HFF-Myc (cell line): Measurements from ENCODE around the gene TJP3.

Experiments
- DNase-seq: peaks from one replicate; pipeline ENCODE4 v3.0.0-alpha.2; 2011; ENCODE audit warnings: low read depth; ENCODE audit errors: extremely low read depth
- H3K4me3 ChIP-seq: replicated peaks from 2 replicates; pipeline ENCODE4 v1.5.1; 2011; ENCODE audit warnings: low read depth, mild to moderate bottlenecking, control low read depth, low read length
- TF ChIP-seq, protein P1 (sequence below): IDR thresholded peaks from 2 replicates; pipeline ENCODE4 v1.5.1; 2012; ENCODE audit warnings: mild to moderate bottlenecking, low read depth, low read length, control low read depth; ENCODE audit errors: missing control alignments

The TJP3 gene

DNA sequence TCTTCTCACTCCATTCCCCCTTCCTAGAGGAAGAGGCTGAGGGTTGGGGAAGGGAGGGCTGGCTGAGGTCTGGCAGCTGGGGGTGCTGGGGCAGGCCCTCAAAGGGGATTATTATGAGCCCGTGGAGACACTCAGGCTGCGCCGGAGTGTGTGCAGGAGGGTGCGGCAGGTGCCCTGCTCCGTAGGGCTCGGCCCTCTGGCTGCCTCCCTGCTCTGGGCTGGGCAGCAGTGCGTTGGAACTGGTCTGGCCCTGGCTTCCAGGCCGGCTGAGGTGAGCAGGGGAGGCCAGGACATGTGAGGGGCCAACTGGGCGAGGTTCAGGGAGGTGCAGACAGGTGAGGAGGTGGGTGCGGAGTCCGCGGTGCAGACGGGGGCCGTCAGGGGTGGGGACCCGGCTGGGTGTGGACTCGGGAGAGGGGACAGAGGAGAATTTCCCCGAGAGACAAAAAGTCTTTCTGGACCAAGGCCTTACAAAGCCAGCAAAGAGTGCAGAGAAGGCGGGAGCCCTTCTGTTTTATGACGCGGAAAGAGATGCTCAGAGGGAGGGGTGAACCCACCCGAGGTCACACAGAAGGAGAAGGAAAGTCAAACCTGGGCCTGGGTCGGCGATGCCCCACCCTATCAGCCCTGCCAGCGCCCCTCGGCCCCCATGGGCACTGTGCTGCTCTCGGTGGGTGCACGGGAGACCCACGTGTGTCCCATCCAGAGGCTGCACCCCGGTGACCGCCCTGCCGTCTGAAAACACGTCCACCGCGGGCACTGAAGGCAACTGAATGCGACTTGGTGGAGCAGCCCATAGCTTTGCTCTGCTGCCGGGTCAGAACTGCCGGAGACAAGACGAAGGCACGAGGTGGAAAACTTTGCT lies 38.9 kb upstream of the TJP3 start:
- no peak for DNase-seq
- TF ChIP-seq, protein P1, sequence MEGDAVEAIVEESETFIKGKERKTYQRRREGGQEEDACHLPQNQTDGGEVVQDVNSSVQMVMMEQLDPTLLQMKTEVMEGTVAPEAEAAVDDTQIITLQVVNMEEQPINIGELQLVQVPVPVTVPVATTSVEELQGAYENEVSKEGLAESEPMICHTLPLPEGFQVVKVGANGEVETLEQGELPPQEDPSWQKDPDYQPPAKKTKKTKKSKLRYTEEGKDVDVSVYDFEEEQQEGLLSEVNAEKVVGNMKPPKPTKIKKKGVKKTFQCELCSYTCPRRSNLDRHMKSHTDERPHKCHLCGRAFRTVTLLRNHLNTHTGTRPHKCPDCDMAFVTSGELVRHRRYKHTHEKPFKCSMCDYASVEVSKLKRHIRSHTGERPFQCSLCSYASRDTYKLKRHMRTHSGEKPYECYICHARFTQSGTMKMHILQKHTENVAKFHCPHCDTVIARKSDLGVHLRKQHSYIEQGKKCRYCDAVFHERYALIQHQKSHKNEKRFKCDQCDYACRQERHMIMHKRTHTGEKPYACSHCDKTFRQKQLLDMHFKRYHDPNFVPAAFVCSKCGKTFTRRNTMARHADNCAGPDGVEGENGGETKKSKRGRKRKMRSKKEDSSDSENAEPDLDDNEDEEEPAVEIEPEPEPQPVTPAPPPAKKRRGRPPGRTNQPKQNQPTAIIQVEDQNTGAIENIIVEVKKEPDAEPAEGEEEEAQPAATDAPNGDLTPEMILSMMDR = no peak

DNA sequence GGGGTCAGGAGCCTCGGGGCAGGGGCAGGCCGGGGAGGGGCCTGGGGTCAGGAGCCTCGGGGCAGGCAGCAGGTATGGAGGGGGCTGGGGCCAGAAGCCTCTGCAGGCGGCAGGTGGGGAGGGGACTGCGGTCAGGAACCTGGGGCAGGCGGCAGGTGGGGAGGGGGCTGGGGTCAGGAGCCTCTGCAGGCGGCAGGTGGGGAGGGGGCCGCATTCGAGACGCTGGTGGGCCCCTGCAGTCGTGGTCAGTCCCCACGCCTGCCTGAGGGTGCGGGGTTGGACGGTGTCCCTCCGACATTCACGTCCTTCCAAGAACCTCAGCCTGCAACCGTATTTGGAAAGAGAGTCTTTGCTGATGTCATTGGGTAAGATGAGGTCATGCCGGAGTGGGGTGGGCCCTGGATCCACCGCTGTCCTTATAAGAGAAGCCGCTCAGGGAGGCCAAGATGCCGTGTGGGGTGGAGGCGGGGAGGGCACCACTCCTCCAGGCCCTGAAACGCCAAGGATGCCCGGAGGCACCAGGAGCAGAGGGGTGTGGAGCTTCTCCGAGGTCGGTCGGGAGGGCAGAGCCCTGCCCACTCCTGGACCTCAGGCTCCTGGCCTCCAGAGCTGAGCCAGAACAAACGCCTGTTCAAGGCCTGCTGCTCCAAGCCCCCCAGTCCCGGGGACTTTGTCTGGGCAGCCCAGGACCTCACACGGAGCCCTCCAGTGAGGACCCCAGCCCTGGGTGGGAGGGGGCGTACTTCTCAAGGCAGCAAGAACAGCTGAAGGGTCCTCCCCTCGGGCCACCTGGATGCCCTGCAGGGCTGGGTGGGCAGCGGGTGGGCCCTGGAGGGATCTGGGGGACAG lies 38.0 kb upstream of the TJP3 start:
- no peak overlapping the region for H3K4me3 ChIP-seq
- no peak for DNase-seq
- TF ChIP-seq, protein P1 = no peak

More for the DNA sequence above, 38.9 kb upstream of the TJP3 start:
- H3K4me3 ChIP-seq = no peak overlapping the region

- no peak for DNase-seq
- TF ChIP-seq, protein P1 = no peak
- H3K4me3 ChIP-seq = no peak overlapping the region
These were observed 37.1 kb upstream of the TJP3 start for GRCh38 chr19:3670796-3671679.

- TF ChIP-seq, protein P1 = no peak
- no peak overlapping the region for H3K4me3 ChIP-seq
- no peak for DNase-seq
These were observed 36.3 kb upstream of the TJP3 start for GRCh38 chr19:3671680-3672574.

GRCh38 chr19:3672575-3672948 lies 35.6 kb upstream of the TJP3 start:
- H3K4me3 ChIP-seq = no peak overlapping the region
- TF ChIP-seq, protein P1 = no peak
- no peak for DNase-seq
